Measurements from ENCODE around the gene LEAP2.
"Not testable (repeated sequence)": the region's sequence is repeated elsewhere in the genome, so short reads cannot be mapped to it uniquely, and the experiment has no call there.

Gene LEAP2

DNA sequence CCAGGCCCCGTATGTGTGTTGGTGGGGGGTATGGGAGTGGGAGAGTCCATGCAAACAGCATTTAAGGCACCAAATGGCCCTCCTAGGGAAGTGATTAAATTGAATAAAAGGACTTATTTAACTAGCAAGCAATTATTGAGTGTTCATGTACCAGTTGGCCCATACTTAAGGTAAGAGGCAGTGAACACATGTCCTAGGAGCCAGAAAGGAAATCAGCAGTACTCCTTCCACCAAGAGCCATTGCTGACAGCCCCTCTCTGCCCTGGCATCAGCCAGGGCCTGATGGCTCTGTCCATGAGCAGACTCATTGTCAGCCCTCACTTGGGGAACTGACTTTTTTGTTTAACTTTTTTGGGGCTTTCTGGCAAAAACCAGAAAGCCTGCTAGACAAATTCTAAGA is 32.6 kb upstream of the LEAP2 start:
- no peak for DNase-seq (ENCODE audit: low read depth)

DNA sequence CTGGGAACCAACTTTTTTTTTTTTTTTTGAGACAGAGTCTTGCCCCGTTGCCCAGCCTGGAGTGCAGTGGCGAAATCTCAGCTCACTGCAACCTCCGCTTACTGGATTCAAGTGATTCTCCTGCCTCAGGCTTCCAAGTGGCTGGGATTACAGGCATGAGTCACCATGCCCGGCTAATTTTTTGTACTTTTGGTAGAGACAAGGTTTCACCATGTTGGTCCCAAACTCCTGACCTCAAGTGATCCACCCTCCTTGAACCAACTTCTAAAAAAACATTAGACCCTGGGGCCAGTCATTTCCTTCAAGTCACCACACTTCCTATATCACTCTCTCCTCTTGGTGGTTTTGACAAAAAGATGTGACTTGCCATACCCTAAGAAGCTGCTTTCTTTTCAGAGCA is 32.2 kb upstream of the LEAP2 start:
- no peak for DNase-seq (ENCODE audit: low read depth)

DNA sequence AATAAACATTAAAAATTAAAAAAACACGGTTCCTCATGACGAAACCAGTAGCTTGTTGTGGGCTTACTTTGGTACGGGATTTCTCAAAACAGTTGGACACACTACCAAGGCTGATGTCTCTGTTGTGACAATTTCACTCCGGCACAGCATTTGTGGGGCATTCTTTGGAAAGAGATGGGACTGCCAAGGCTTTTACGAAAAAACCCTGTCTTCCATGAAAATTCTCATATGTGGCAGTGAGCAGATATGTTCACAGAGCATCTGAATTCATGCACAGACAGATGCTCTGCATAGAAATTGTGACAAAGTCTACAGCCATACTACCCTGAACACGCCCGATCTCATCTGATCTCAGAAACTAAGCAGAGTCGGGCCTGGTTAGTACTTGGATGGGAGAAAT is 25.2 kb upstream of the LEAP2 start:
- no peak for DNase-seq (ENCODE audit: low read depth)

- no peak for DNase-seq (ENCODE audit: low read depth)
These were observed 24.1 kb upstream of the LEAP2 start for GRCh38 chr5:132849347-132849746.

DNA sequence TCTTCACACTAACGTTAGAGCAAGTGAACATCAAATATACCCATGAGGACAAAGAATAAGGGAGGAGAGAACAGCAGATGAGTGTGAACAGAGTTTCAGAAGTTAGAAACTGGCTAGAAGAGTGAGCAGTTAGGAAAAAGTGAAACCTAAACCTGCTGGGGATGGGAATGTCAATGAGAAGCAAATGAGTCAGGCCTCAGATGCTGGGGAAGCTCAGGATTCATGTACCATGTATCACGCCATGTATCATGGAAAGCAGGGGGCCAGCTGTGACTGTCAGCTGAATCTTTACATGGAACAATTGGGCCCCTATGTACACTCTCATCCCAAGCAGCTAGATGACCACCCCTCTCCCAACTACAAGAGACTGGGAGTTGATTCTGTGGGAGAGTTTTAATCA is 23.4 kb upstream of the LEAP2 start:
- no peak for DNase-seq (ENCODE audit: low read depth)

DNA sequence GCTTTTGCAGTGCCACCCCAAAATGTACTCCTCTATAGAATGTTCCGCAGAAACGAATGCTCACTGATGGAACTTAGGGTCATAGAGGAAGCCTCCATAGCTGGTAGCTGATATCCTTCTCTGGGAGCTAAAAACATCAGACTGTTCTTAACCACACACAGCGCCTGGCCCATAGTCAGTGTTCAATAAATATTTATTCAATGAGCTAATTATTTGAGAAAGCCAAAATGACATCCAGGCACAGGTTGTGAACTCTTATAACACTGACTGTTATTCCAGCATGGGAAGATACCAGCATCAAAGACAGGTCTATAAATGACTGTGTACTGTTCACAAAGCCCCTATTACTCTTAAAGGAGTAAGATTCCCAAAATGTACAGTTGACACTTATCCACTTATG is 20.1 kb upstream of the LEAP2 start:
- DNase-seq (ENCODE audit: low read depth): no peak

DNA sequence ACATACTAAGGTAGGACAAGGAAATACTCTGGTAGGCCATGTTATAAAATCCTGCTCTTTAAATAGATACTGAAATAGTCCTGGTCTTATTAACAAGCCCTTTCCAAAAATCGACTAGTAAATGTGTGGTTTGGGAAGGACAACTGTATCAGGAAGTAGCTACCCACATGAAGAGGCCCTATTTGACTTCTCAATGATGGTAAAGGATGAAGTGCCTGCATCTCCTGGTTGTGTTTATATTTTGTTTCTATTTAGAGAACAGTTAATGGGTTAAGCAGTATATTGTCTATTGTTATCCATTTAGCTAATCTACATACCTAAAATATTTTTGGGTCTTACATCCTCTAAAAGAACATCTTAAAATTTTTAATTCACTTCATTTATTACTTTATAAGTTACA is 19.7 kb upstream of the LEAP2 start:
- DNase-seq (ENCODE audit: low read depth): no peak

- DNase-seq (ENCODE audit: low read depth): no peak
These were observed 19.2 kb upstream of the LEAP2 start for GRCh38 chr5:132854301-132854700.

GRCh38 chr5:132854992-132855391 is 18.5 kb upstream of the LEAP2 start:
- not testable (repeated sequence) for DNase-seq (ENCODE audit: low read depth)

DNA sequence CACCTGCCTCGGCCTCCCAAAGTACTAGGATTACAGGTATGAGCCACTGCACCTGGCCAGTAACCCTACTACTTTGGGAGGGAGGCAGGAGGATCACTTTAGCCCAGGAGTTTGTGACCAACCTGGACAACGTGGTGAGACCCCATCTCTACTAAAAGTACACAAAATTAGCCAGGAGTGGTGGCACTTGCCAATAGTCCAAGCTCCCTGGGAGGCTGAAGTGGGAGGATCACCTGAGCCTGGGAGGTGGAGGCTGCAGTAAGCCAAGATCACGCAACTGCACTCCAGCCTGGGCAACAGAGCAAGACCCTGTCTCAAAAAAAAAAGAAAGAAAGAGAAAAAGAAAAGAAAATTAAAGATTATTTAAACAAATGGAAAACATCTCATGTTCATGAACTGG is 17.5 kb upstream of the LEAP2 start:
- no peak for DNase-seq (ENCODE audit: low read depth)

DNA sequence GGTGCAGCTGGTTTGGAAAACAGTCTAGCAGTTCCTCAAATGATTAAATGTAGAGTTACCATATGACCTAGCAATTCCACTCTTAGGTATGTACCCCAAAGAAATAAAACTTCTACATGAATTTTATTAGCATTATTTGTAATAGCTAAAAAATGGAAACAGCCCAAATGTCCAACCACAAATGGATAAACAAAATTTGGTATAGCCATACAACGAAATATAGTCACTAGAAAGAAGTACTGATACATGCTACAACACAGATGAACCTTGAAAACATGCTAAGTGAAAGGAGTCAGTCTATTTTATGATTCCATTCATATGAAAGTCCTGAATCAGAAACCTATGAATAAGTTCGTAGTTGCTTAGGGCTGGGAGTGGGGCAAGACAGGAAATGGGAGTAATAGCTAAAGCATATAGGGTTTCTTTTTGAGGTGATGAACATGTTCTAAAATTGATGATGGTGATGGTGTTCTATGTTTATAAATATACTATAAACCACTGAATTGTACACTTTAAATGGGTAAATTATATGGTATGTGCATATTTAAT is 13.5 kb upstream of the LEAP2 start:
- DNase-seq (ENCODE audit: low read depth): no peak

- DNase-seq (ENCODE audit: low read depth): no peak
These were observed 12.7 kb upstream of the LEAP2 start for GRCh38 chr5:132860742-132861141.

GRCh38 chr5:132865668-132866341 is 7.7 kb upstream of the LEAP2 start:
- DNase-seq (ENCODE audit: low read depth): no peak

- DNase-seq (ENCODE audit: low read depth): peak; percentile 80
These were observed 7.0 kb upstream of the LEAP2 start, which contains the start of the genes GDF9 and UQCRQ for GRCh38 chr5:132866342-132867045. Gene GDF9 (minus strand): TSS chr5:132866469. CDS start chr5:132864533, 1,936 bp downstream. Gene UQCRQ (plus strand): TSS chr5:132866642. CDS start chr5:132866882, 240 bp downstream.

- DNase-seq (ENCODE audit: low read depth): no peak
These were observed 6.4 kb upstream of the LEAP2 start for GRCh38 chr5:132867046-132867451.

- no peak for DNase-seq (ENCODE audit: low read depth)
These were observed 4.7 kb upstream of the LEAP2 start for GRCh38 chr5:132868754-132869153.

- no peak for DNase-seq (ENCODE audit: low read depth)
These were observed 2.7 kb upstream of the LEAP2 start for GRCh38 chr5:132870801-132871200.

DNA sequence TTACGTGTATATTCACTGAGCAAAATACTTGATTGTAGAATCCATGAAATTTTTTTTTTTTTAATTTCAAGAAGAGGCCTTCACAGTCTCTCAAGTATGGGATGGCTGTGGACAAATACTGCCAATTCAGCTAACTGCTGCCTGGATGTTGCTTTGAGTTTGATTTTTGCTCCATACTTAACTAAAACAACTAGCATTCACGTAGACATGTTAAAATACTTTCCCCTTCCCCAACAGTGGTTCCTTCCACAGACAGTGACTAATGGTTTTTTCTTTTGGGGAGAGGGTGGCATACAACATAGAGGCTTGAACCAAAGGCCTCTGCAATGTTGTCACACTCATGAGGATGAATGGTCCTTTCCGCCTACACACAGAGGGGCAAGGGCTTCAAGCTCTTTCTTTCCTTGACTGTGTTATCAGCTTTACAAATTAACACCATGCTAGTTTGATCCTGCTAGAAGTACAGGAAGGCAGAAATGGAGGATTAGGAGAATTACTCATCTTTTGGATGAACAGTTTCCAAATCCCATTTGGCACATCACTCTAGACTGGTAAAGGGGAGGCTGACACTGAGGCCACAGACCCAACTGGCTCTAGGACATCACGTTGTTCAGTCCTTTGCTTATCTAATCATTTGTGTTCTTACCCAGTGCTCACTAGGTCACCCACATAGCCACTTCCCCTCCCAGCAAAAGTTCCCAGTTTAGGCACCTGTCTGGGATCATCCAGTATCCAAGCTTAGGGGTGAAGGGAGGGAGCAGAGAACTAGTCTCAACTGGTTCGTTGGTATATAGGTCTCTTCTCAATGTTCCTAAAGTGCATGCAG is 1.8 kb upstream of the LEAP2 start:
- DNase-seq (ENCODE audit: low read depth): no peak

DNA sequence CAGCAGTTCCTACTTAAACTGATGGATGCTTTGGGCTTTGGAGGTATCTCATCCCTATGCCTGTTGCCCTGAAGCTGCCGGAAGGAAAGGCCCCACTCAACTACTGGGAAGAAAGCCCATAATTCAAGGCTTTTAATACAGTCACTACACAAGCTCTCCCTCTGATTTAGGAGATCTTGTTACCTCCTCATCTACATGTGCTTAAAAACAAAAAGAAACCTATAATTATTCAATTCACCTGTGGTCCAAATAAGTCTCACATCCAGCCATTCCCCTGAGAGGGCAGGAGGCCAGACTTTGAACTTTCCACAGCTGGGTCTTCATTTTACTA is 715 bp upstream of the LEAP2 start:
- no peak for DNase-seq (ENCODE audit: low read depth)

DNA sequence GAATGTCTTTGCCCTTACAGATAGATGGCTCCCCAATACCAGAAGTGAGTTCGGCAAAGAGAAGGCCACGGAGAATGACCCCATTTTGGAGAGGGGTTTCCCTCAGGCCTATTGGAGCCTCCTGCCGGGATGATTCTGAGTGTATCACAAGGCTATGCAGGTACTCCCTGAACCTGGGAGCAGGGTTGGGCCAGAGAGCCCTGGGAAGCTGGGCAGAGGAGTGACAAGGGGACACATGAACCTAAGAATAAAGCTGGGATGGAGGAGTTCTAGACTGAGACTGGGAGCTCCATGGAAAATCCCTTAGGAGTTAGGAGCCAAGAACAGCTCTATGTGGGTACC is 433 bp downstream of the LEAP2 start:
- no peak for DNase-seq (ENCODE audit: low read depth)

DNA sequence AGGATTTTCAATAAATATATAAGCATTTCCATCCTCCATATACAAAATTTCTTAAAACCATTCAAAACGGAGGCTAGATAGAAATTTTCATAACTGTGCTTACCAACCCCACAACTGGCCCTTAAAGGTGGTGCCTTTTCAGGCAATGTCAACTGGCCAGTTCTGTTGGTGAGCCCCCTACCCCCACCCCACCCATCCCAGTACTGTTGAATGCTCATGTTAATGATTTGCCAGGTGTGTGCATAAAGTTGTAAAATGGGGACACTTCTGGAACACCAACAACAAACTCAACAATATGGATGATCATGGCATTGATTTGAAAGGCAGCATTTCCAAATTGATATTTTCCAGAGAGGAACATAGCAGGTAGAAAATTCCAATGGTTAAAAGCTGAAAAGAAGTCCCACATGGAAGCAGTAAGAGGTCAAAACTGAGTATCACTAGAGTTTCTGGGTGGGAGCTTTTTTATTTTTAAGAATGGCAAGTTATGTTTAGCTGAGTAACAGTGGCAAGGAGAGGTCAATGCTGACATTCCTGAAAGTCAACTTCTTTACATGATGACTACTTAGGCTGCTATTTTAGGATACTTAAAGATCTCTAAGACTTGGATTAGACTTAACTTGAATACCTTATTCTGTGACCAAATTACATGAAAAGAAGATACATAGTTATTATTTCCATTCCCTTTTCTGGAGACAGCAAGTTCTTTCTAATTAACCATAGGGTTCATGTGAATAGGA is 2.7 kb downstream of the LEAP2 start:
- no peak for DNase-seq (ENCODE audit: low read depth)

DNA sequence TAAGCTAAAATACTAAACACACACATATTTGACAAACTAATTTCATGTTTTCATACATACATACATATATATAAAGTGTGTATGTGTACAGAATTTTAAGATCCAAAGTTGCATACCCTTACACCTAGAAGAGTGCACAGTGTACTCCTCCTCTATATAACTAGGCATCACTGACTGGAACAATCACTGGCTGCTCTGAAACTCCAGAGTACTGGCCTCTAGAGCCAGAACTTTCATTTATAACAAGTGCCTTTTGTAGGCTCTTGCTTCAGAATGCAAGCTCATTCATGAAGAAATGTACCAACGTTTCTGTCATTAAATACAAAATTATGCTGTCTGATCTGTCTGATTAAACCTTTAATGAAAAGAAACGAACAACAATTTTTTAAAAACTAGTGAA is 4.0 kb downstream of the LEAP2 start:
- DNase-seq (ENCODE audit: low read depth): no peak

Measured in stimulated activated CD8-positive, alpha-beta memory T cell treated with anti-CD3 and anti-CD28 coated beads, Interleukin-12 subunit alpha, Interleukin-12 subunit beta, amount 100 ng/mL, for 4 hours (primary cell).